Trophoblast cell (in vitro differentiated cells and primary cell): ENCODE measurements around the gene NECTIN2.

ENCODE experiments used
- DNase-seq, 2 donors: peaks; one replicate each; pipeline ENCODE4 v3.0.0-alpha.2; 2016
- H2AFZ ChIP-seq: 2 replicates; pipeline ENCODE4 v1.6.1; 2013; ENCODE audit warnings: low read length, moderate library complexity, mild to moderate bottlenecking; ENCODE audit not compliant: insufficient read depth, poor library complexity
- H2AK5ac ChIP-seq: 2 replicates; pipeline ENCODE4 v1.6.1; 2013; ENCODE audit warnings: mild to moderate bottlenecking, low read length
- H2BK120ac ChIP-seq: 2 replicates; pipeline ENCODE4 v1.6.1; 2013; ENCODE audit warnings: low read length, mild to moderate bottlenecking, moderate library complexity; ENCODE audit not compliant: insufficient read depth, poor library complexity
- H2BK12ac ChIP-seq: 2 replicates; pipeline ENCODE4 v1.6.1; 2013; ENCODE audit warnings: mild to moderate bottlenecking, low read length, moderate library complexity
- H2BK5ac ChIP-seq: 2 replicates; pipeline ENCODE4 v1.6.1; 2013; ENCODE audit warnings: low read length, low read depth, moderate library complexity, mild to moderate bottlenecking; ENCODE audit not compliant: poor library complexity
- H3K14ac ChIP-seq: 2 replicates; pipeline ENCODE4 v1.6.1; 2013; ENCODE audit warnings: mild to moderate bottlenecking, low read length
- H3K18ac ChIP-seq: 2 replicates; pipeline ENCODE4 v1.6.1; 2013; ENCODE audit warnings: mild to moderate bottlenecking, low read length
- H3K23ac ChIP-seq: 2 replicates; pipeline ENCODE4 v1.6.1; 2013; ENCODE audit warnings: low read length
- H3K27ac ChIP-seq: 2 replicates; pipeline ENCODE4 v1.5.1; 2013; ENCODE audit warnings: low read depth, mild to moderate bottlenecking, inconsistent platforms, low read length, moderate library complexity
- H3K27me3 ChIP-seq: 2 replicates; pipeline ENCODE4 v1.6.1; 2013; ENCODE audit warnings: inconsistent platforms, mild to moderate bottlenecking, low read length, moderate library complexity; ENCODE audit not compliant: insufficient read depth
- H3K36me3 ChIP-seq, 2 experiments: 1 replicate in 1 of 2; 2 replicates in 1 of 2; pipeline ENCODE4 v1.6.1; 2013; ENCODE audit warnings: low read length in 2 of 2, mild to moderate bottlenecking in 2 of 2, moderate library complexity in 1 of 2; ENCODE audit not compliant: insufficient read depth in 2 of 2, control insufficient read depth in 1 of 2
- H3K4ac ChIP-seq: 2 replicates; pipeline ENCODE4 v1.6.1; 2013; ENCODE audit warnings: low read depth, mild to moderate bottlenecking, low read length, moderate library complexity
- H3K4me1 ChIP-seq, 2 experiments: 1 replicate in 1 of 2; 2 replicates in 1 of 2; pipeline ENCODE4 v1.6.1; 2013; ENCODE audit warnings: low read length in 2 of 2, mild to moderate bottlenecking in 2 of 2, moderate library complexity in 1 of 2; ENCODE audit not compliant: insufficient read depth in 2 of 2, control insufficient read depth in 1 of 2
- H3K4me2 ChIP-seq: 2 replicates; pipeline ENCODE4 v1.6.1; 2013; ENCODE audit warnings: inconsistent platforms, mild to moderate bottlenecking, low read length, moderate library complexity
- H3K4me3 ChIP-seq: 2 replicates; pipeline ENCODE4 v1.5.1; 2013; ENCODE audit warnings: mild to moderate bottlenecking, low read depth, low read length, inconsistent platforms
- H3K79me1 ChIP-seq: one replicate; pipeline ENCODE4 v1.6.1; 2013; ENCODE audit warnings: low read length
- H3K79me2 ChIP-seq: 2 replicates; pipeline ENCODE4 v1.6.1; 2013; ENCODE audit warnings: low read length, mild to moderate bottlenecking; ENCODE audit not compliant: control insufficient read depth, insufficient read depth, poor library complexity
- H3K9ac ChIP-seq: 2 replicates; pipeline ENCODE4 v1.6.1; 2013; ENCODE audit warnings: mild to moderate bottlenecking, low read length
- H3K9me3 ChIP-seq: 2 replicates; pipeline ENCODE4 v1.6.1; 2013; ENCODE audit warnings: low read depth, mild to moderate bottlenecking, control low read depth, inconsistent platforms, low read length; ENCODE audit not compliant: insufficient read depth
- H4K12ac ChIP-seq: 2 replicates; pipeline ENCODE4 v1.6.1; 2013; ENCODE audit warnings: low read depth, mild to moderate bottlenecking, low read length, moderate library complexity
- H4K8ac ChIP-seq: 2 replicates; pipeline ENCODE4 v1.6.1; 2013; ENCODE audit warnings: low read depth, mild to moderate bottlenecking, low read length, moderate library complexity
- H4K91ac ChIP-seq: one replicate; pipeline ENCODE4 v1.6.1; 2013; ENCODE audit warnings: low read depth, mild to moderate bottlenecking, low read length, moderate library complexity
- WGBS: extraction: QIAGEN DNeasy Blood & Tissue Kit; methylation state at CpG from one replicate; pipeline ENCODE4 v1.1.7; 2013; ENCODE audit warnings: missing lambda C conversion rate; ENCODE audit not compliant: insufficient read length, insufficient coverage; ENCODE audit errors: extremely low coverage; 5-methylcytosine and 5-hydroxymethylcytosine counted together

The NECTIN2 gene

GRCh38 chr19:44808463-44809371 is 37.4 kb upstream of the NECTIN2 start, which contains the start of gene BCAM:
TSS of gene BCAM (plus strand) at chr19:44809103. CDS start at chr19:44809125, 22 bp downstream.
- Histone ChIP-seq H4K91ac (peak within 1 kb of the TSS; percentile 85), H3K9ac (peak within 1 kb of the TSS; percentile 50), H3K27ac (peak within 1 kb of the TSS; percentile 45), H3K9me3 (no peaks in the 10 kb centered on the region), H2AFZ (peak within 1 kb of the TSS; percentile 82), H2BK5ac (peak within 1 kb of the TSS; percentile 65), H2AK5ac (peak within 1 kb of the TSS; percentile 47), H2BK120ac (peak within 1 kb of the TSS; percentile 72), H3K18ac (peak within 1 kb of the TSS; percentile 71), H3K4me3 (peak within 1 kb of the TSS; percentile 64), H2BK12ac (peak within 1 kb of the TSS; percentile 81), H3K4ac (peak within 1 kb of the TSS; percentile 60), H3K14ac (peak within 1 kb of the TSS; percentile 80), H3K79me1 (peaks cover 12% of the 10 kb centered on the region), H4K8ac (peak within 1 kb of the TSS; percentile 81), H3K36me3 (peaks cover 0 to 2% of the 10 kb centered on the region in 2 experiments), H3K79me2 (peaks cover 3% of the 10 kb centered on the region), H4K12ac (peak within 1 kb of the TSS; percentile 66), H3K4me2 (peak within 1 kb of the TSS; percentile 83), H3K4me1 (peaks cover 12 to 13% of the 10 kb centered on the region in 2 experiments), H3K23ac (no peak within 1 kb of the TSS), H3K27me3 (no peaks in the 10 kb centered on the region)
- no CpG with 5 or more reads among the region's 59 CpGs for WGBS
- peak in 1 of 2 donors; percentile 27 for DNase-seq

DNA sequence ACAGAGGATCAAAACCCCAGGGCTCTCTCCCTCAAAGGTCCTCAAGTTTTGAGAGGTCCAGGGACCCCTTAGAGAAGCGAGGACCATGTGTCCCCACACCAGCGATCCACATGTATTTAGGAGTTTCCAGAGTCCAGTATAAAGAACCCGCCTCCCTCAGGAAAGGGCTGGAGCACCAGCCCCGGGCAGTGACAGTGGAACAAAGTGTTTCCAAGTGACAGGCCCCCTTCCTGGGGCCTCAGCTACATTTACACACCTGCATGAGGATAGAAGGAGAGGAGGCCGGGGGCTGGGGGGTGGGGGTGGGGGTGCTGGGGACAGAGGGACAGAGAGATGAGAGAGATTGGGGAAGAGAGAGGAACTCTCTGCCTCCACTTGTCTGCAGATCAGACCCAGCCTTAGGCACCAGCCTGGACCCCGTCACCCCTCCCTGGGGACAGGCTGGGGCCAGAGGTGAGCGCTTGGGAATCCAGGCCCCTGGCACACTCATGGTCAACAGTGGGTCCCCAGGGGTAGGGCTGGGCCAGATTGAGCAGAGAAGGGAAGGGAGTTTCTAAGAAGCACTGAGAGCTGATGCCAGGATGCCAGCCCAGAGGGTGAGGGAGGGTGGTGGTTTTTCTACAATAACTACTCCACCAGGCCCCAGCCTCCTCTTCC is 36.4 kb upstream of the NECTIN2 start:
- Histone ChIP-seq H3K14ac (peak overlapping the region; percentile 28), H3K4me2 (peak overlapping the region; percentile 83), H4K8ac (no peak overlapping the region), H3K36me3 (peaks cover 2 to 5% of the 10 kb centered on the region in 2 experiments), H3K79me1 (peaks cover 12% of the 10 kb centered on the region), H3K27ac (no peak overlapping the region), H3K18ac (peak overlapping the region; percentile 28), H3K79me2 (peaks cover 3% of the 10 kb centered on the region), H2BK12ac (no peak overlapping the region), H3K23ac (no peak overlapping the region), H3K4me3 (no peak overlapping the region), H2AFZ (no peak overlapping the region), H4K91ac (no peak overlapping the region), H3K9ac (no peak overlapping the region), H2AK5ac (no peak overlapping the region), H2BK5ac (no peak overlapping the region), H3K4ac (peak overlapping the region; percentile 7), H2BK120ac (peak overlapping the region; percentile 4), H3K27me3 (no peaks in the 10 kb centered on the region), H4K12ac (no peak overlapping the region), H3K4me1 (peaks cover 12 to 13% of the 10 kb centered on the region in 2 experiments), H3K9me3 (no peaks in the 10 kb centered on the region)
- no CpG with 5 or more reads among the region's 7 CpGs for WGBS
- DNase-seq: no peak

- no peak overlapping the region for H2BK12ac ChIP-seq
- DNase-seq: no peak
- peaks cover 12 to 13% of the 10 kb centered on the region in 2 experiments for H3K4me1 ChIP-seq
- H4K12ac ChIP-seq: no peak overlapping the region
- H3K36me3 ChIP-seq: peaks cover 4 to 5% of the 10 kb centered on the region in 2 experiments
- WGBS: no CpG with 5 or more reads among the region's 13 CpGs
- peaks cover 12% of the 10 kb centered on the region for H3K79me1 ChIP-seq
- H3K9ac ChIP-seq: no peak overlapping the region
- no peaks in the 10 kb centered on the region for H3K27me3 ChIP-seq
- no peak overlapping the region for H3K23ac ChIP-seq
- no peak overlapping the region for H3K4ac ChIP-seq
- H4K91ac ChIP-seq: no peak overlapping the region
- no peak overlapping the region for H3K14ac ChIP-seq
- H4K8ac ChIP-seq: no peak overlapping the region
- no peak overlapping the region for H2AFZ ChIP-seq
- no peak overlapping the region for H2BK120ac ChIP-seq
- peaks cover 3% of the 10 kb centered on the region for H3K79me2 ChIP-seq
- no peak overlapping the region for H3K4me2 ChIP-seq
- no peak overlapping the region for H2AK5ac ChIP-seq
- no peak overlapping the region for H3K18ac ChIP-seq
- H3K4me3 ChIP-seq: no peak overlapping the region
- no peak overlapping the region for H2BK5ac ChIP-seq
- no peaks in the 10 kb centered on the region for H3K9me3 ChIP-seq
- H3K27ac ChIP-seq: no peak overlapping the region
Observed at GRCh38 chr19:44810234-44811121, 35.6 kb upstream of the NECTIN2 start.

DNA sequence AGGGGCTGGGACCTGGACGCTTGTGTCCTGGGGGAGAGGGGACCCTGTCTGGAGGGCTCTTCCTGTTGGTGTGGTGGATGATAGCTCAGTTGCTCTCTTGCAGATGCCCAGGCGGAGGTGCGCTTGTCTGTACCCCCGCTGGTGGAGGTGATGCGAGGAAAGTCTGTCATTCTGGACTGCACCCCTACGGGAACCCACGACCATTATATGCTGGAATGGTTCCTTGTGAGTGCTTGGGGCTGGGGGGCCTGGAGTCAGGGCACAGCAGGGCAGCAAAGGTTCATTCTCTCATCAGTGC is 35.0 kb upstream of the NECTIN2 start:
- H3K23ac ChIP-seq: no peak overlapping the region
- no peak overlapping the region for H4K91ac ChIP-seq
- H3K9ac ChIP-seq: no peak overlapping the region
- H2BK120ac ChIP-seq: no peak overlapping the region
- no peak overlapping the region for H2BK12ac ChIP-seq
- DNase-seq: no peak
- no CpG with 5 or more reads among the region's 7 CpGs for WGBS
- no peaks in the 10 kb centered on the region for H3K9me3 ChIP-seq
- H3K79me1 ChIP-seq: peaks cover 12% of the 10 kb centered on the region
- no peak overlapping the region for H3K4me2 ChIP-seq
- H3K79me2 ChIP-seq: peaks cover 3% of the 10 kb centered on the region
- H3K4me3 ChIP-seq: no peak overlapping the region
- peaks cover 12 to 13% of the 10 kb centered on the region in 2 experiments for H3K4me1 ChIP-seq
- H3K27me3 ChIP-seq: no peaks in the 10 kb centered on the region
- H3K36me3 ChIP-seq: peaks cover 4 to 5% of the 10 kb centered on the region in 2 experiments
- no peak overlapping the region for H2BK5ac ChIP-seq
- no peak overlapping the region for H3K18ac ChIP-seq
- H2AK5ac ChIP-seq: no peak overlapping the region
- H4K8ac ChIP-seq: no peak overlapping the region
- no peak overlapping the region for H4K12ac ChIP-seq
- no peak overlapping the region for H3K27ac ChIP-seq
- H2AFZ ChIP-seq: no peak overlapping the region
- H3K4ac ChIP-seq: no peak overlapping the region
- no peak overlapping the region for H3K14ac ChIP-seq
